Thyroid gland (tissue), 4 donors: ENCODE results near the gene CACNA1S. TPM values are rescaled to one million over a fixed set of nuclear protein-coding genes. Genes with fewer than 3 reads are reported as not detected.

Experiments
- DNase-seq, 2 donors: peaks; one replicate each; pipeline ENCODE4 v3.0.0-alpha.2; 2019
- H3K27ac ChIP-seq, 3 donors: fragments of 200-600 bp; sonication (generic); 1 replicate in 2 of 3; 2 replicates in 1 of 3; pipeline ENCODE4 v1.5.1; 2016 to 2019; ENCODE audit warnings: mild to moderate bottlenecking in 1 of 3, moderate library complexity in 1 of 3
- H3K27me3 ChIP-seq: fragments of 200-600 bp; sonication (generic); one replicate; pipeline ENCODE4 v1.5.1; 2019
- H3K36me3 ChIP-seq, 2 donors: fragments of 200-600 bp; sonication (generic); one replicate each; pipeline ENCODE4 v1.5.1; 2016 to 2019
- H3K4me1 ChIP-seq, 2 donors: fragments of 200-600 bp; sonication (generic); one replicate each; pipeline ENCODE4 v1.5.1; 2017 to 2019
- H3K4me3 ChIP-seq, 3 donors: fragments of 200-600 bp; sonication (generic); replicated peaks in 1 of 3; 1 replicate in 2 of 3; 2 replicates in 1 of 3; pipeline ENCODE4 v1.5.1; 2016; ENCODE audit warnings: mild to moderate bottlenecking in 1 of 3
- H3K9me3 ChIP-seq: fragments of 200-600 bp; sonication (generic); one replicate; pipeline ENCODE4 v1.5.1; 2017
- CTCF ChIP-seq, 6 experiments: fragments of 200-600 bp in 3 of 6; fragments of 450-650 bp in 3 of 6; sonication (generic) in 3 of 6; IDR thresholded peaks; one replicate each; pipeline ENCODE4 v1.5.1; 2016 to 2019; ENCODE audit warnings: antibody characterized with exemption in 6 of 6, mild to moderate bottlenecking in 2 of 6, inconsistent platforms in 1 of 6, moderate library complexity in 1 of 6
- POLR2A ChIP-seq, 2 donors: fragments of 450-650 bp; IDR thresholded peaks; one replicate each; pipeline ENCODE4 v1.6.1; 2017; ENCODE audit warnings: antibody characterized with exemption in 2 of 2, mild to moderate bottlenecking in 2 of 2, moderate library complexity in 1 of 2
- WGBS, 2 donors: methylation state at CpG; one replicate each; pipeline ENCODE4 v1.1.5; 2017; 5-methylcytosine and 5-hydroxymethylcytosine counted together
- intact Hi-C: fragments of 100-400 bp; cut with DNase I; formaldehyde crosslinking; loops from one replicate; pipeline ENCODE4 v1.15.1; 2023
- total RNA-seq, 4 donors: library from RNA; depleted of rRNA; stranded (reverse); fragments of >200 nt; gene quantifications; one replicate each; pipeline ENCODE4 v1.2.3, GENCODE V29; 2016

Gene CACNA1S
- total RNA-seq, 4 donors from 2014 or later: not detected

DNA sequence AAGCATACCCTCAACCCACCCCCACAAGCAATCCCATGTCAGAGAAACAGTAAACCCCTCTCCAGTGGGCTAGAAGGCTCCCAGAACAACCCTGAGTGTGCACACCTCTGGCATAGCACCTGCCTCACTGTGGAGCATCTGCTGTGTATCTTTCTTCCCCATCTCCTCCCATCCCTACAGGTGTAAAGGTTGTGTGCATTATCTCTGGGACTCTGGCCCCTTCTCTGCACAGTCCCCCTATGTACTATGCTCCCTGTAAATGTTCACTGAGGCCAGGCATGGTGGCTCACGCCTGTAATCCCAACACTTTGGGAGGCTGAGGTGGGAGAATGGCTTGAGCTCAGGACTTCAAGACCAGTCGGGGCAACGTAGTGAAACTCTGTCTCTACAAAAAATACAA lies 700 bp upstream of the CACNA1S start:
- no peaks in the 10 kb centered on the region for H3K27me3 ChIP-seq
- H3K4me1 ChIP-seq: peaks cover 0 to 4% of the 10 kb centered on the region in 2 donors
- intact Hi-C loops: no loop called here
- no peak overlapping the region for H3K4me3 ChIP-seq
- H3K36me3 ChIP-seq: no peaks in the 10 kb centered on the region
- H3K9me3 ChIP-seq: no peaks in the 10 kb centered on the region
- no peak for DNase-seq
- TF ChIP-seq POLR2A (IDR thresholded peaks at IDR 0.05) (no peak), CTCF (IDR thresholded peaks at IDR 0.05) (no peak)
- WGBS, 2 donors: 92 to 100% methylated on average over 3 of the region's 3 CpGs
- no peak overlapping the region for H3K27ac ChIP-seq

DNA sequence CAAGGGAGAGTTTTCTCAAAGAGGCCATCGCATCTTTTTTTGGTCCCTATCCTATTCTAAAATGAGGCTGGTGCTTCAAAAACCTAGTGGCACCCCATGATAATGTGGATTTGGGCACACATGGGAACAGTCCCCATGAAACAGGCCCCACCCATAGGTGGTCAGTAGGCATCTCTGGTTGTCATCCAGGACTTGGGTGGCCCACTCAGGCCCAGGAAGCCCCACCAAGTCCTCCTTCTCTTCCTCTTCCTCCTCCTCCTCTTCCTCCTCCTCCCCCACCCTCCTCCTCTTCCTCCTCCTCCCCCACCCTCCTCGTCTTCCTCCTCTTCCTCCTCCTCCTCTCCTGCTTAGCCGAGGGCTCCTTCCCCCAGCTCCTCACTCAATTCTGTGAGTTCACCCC lies 554 bp downstream of the CACNA1S start:
- Histone ChIP-seq H3K4me3 (no peak overlapping the region), H3K27me3 (no peaks in the 10 kb centered on the region), H3K9me3 (no peaks in the 10 kb centered on the region), H3K4me1 (peaks cover 0 to 4% of the 10 kb centered on the region in 2 donors), H3K36me3 (no peaks in the 10 kb centered on the region), H3K27ac (no peak overlapping the region)
- WGBS, 2 donors: 79 to 86% methylated on average over 3 of the region's 3 CpGs
- no peak for DNase-seq
- TF ChIP-seq POLR2A (IDR thresholded peaks at IDR 0.05) (no peak), CTCF (IDR thresholded peaks at IDR 0.05) (no peak)
- intact Hi-C loops: no loop called here

GRCh38 chr1:201111156-201111555 lies 1.1 kb downstream of the CACNA1S start:
- H3K9me3 ChIP-seq: no peaks in the 10 kb centered on the region
- no peak overlapping the region for H3K4me3 ChIP-seq
- no peaks in the 10 kb centered on the region for H3K27me3 ChIP-seq
- H3K4me1 ChIP-seq: peaks cover 0 to 4% of the 10 kb centered on the region in 2 donors
- intact Hi-C loops: no loop called here
- no peaks in the 10 kb centered on the region for H3K36me3 ChIP-seq
- TF ChIP-seq POLR2A (IDR thresholded peaks at IDR 0.05) (no peak), CTCF (IDR thresholded peaks at IDR 0.05) (no peak)
- WGBS, 2 donors: 92% methylated on average over 7 of the region's 7 CpGs
- no peak overlapping the region for H3K27ac ChIP-seq
- DNase-seq: no peak

GRCh38 chr1:201110616-201111015 lies 1.6 kb downstream of the CACNA1S start:
- no peaks in the 10 kb centered on the region for H3K27me3 ChIP-seq
- 97 to 98% methylated on average over 5 of the region's 5 CpGs for WGBS, 2 donors
- DNase-seq: no peak
- TF ChIP-seq POLR2A (IDR thresholded peaks at IDR 0.05) (no peak), CTCF (IDR thresholded peaks at IDR 0.05) (no peak)
- H3K9me3 ChIP-seq: no peaks in the 10 kb centered on the region
- H3K27ac ChIP-seq: no peak overlapping the region
- H3K36me3 ChIP-seq: no peaks in the 10 kb centered on the region
- intact Hi-C loops: no loop called here
- H3K4me3 ChIP-seq: no peak overlapping the region
- H3K4me1 ChIP-seq: peaks cover 0 to 4% of the 10 kb centered on the region in 2 donors

GRCh38 chr1:201110138-201110537 lies 2.1 kb downstream of the CACNA1S start:
- Histone ChIP-seq H3K27me3 (no peaks in the 10 kb centered on the region), H3K4me1 (peaks cover 0 to 3% of the 10 kb centered on the region in 2 donors), H3K36me3 (no peaks in the 10 kb centered on the region), H3K4me3 (no peak overlapping the region), H3K27ac (no peak overlapping the region), H3K9me3 (no peaks in the 10 kb centered on the region)
- 90 to 100% methylated on average over 1 to 10 of the region's 10 CpGs for WGBS, 2 donors
- no peak for DNase-seq
- intact Hi-C loops: no loop called here
- TF ChIP-seq POLR2A (IDR thresholded peaks at IDR 0.05): no peak
- no peak for TF ChIP-seq CTCF (IDR thresholded peaks at IDR 0.05)
